CD4-positive, alpha-beta T cell treated with Interleukin-1 beta for 1 hour (primary cell): ENCODE results near the gene DAD1.
"Not testable (repeated sequence)": the region's sequence is repeated elsewhere in the genome, so short reads cannot be mapped to it uniquely, and the experiment has no call there.

ENCODE experiments used
- DNase-seq, 2 donors: peaks; one replicate each; pipeline ENCODE4 v3.0.0-alpha.2; 2020 to 2022

Gene DAD1

DNA sequence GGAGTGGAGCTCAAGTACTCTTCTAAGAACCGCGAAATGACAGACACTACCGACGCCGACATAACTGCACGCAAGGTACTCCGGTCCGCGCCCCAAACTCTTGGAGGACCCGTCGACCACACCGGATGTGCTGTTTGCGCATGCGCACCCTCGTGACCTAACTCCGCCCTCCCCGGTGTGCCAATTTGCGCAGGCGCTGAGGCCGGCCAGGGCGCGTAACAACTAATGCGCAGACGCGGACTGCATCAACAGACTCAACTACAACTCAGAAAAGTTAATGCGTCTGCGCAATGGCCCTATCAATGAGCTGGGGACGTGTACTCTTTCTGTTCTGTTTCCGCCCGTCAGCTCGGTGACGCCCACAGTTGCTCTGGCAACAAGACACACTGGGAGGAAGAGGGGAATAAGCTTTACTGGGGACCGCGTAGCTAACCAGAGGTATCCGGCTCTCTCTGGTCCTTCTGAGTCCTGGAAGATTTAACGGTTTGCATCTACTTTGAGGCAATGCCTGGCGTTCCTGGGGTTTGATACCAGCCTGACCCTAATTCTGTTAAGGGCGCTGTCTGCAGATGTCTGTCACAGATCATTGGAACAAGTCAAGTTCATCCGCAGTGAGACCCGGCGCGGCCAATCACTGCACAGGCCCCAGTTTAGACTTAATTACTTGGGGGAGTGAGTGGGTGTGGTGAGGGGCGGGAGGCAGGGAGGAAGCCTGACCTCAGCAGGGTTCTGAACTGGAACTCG, at the start of gene DAD1:
DAD1 (minus strand) TSS at position 129 of the 744 bp plus-strand sequence; CDS start at position 62, 67 bp downstream.
- peak; percentile 99 to 100 for DNase-seq

DNA sequence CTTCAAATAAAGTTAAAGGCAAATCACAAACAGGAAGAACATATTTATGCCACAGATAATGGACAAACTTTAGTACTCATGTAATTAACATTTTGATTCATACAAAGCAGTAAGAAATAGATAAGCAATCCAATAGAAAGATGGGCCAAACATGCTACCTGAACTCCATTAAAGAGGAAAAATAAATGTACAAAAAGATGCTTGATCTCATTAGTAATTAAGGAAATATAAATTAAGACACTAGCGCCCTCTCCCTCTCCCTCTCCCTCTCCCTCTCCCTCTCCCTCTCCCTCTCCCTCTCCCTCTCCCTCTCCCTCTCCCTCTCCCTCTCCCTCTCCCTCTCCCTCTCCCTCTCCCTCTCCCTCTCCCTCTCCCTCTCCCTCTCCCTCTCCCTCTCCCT, 47.0 kb upstream of the DAD1 start:
- not testable (repeated sequence) for DNase-seq

DNA sequence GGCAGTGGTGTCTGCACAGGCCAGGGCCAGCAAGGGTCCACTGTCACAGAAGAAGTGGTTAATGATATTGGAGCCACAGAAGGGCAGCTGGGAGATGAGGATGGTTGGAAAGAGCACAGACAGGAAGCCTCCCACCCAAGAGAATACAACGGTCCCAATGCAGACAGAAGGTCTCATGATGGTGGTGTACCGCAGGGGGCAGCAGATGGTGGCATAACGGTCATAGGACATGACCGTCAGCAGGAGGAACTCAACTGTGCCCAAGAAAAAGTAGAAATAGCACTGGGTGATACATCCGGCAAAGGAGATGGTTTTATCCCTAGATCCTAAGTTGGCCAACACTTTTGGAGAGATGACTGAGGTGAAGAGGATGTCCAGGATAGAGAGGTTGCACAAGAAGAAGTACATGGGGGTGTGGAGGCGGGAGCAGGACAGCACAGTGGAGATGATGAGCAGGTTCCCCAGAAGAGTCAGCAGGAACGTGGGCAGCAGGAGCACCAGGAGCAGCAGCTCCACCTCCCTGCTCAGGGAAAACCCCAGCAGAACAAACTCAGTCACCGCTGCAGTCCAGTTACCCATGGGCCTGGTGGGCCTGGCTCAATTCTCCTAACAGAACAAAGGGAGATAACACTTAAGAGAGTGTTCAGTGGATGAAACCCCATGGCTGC, 45.3 kb upstream of the DAD1 start:
- DNase-seq: no peak

DNA sequence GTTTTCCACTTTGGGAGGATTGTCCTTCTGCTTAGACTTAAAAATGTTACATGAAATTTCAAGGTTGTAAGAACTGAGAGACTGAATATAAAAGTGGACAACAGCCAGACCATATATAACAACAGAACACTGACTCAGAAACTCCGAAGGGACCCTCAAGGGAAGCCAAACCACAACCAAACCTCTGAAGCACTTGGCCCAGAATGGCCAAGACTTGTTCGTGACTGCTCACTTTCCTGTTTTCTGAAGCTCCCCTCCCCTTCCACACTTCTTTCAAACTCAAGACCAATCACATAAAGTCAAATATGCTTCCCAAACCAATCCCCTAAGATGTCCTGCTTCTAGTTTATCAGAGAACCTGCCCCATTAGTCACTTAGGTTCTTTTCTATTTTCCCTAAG, 41.5 kb upstream of the DAD1 start:
- DNase-seq: no peak

DNA sequence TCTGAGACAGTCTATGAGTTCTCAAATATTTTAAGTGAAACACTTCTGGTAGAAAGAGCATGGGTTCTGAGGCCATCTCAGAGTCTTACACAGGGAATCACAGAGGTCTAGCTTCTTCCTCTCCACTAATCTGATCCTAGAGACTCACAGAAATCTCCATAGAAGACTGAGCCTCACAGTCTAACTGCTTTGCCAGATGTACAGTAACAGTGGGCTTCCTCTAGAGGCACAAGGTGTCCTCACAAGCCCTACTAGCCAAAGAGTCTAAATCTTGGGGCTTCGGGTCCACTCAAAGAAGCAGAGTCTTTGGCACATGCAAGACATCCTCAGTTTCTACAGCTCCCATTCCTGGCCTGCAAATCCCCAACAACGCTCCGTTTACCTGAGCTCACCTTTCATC, 41.0 kb upstream of the DAD1 start:
- no peak for DNase-seq

DNA sequence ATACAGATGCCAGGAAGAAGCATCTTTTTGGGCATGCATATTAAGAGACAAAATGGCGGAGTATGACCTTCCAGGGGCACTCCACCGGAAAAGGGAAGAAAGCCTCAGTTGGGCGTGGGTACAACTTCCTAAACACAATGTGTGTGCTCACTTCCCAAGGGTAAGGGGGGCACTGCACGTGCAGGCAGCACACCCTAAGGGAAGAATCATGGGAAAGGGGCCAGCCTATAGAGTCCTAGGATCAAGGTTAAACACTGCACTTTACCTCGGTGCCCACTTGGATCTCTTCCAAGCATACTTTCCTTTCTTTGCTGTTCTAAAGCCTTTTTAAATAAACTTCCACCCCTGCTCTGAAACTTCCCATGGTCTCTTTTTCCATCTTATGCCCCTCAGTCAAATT, 40.3 kb upstream of the DAD1 start:
- DNase-seq: no peak

DNA sequence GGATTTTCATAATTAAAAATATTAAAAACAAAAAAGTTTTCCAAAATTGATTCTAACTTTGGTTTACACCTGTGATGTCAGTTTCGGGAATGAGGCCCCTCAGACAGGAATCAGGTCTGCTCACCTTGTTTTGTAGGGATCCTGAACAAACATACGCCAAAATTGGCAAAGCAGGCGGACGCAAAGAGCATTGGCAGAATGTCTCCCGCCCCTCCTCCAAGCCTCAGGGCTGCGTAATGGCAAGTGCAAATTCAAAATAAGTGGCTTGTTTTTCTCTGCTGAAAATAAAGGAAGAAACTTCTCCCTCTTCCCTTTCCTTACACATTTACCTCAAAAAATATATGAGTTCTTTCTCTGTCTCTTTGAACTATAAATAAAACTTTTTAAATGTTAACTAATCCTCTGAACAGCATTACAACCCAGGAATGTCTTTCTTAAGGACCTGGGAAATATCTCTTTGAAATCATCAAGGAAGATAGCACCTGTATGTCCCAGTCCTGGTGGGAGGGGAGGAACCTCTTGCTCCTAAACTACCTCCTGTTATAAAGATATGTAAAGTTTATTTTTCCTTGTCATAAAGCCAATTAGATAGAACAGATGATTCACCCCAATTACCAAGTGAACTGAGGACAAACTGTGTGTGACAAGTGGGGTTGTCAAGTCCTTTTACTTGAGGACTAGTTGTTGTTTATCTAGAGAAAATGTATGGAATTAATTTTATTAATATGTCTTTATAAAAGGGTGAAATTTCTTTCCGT, 38.7 kb upstream of the DAD1 start:
- DNase-seq: no peak

DNA sequence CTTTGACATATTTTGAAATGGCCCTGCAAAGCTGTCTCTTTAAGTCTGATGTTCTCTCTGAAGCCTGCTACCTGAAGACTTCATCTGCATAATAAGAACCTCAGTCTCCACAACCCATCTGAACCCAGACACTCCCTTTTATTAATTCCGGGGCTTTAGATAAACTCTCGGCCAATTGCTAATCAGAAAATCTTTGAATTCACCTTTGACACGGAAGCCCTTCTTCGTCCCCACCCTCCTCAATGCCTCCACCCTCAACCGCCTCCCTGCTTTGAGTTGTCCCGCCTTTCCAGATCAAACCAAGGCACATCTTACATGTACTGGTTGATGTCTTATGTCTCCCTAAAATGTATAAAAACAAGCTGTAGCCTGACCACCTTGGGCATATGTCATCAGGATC, 37.6 kb upstream of the DAD1 start:
- no peak for DNase-seq

DNA sequence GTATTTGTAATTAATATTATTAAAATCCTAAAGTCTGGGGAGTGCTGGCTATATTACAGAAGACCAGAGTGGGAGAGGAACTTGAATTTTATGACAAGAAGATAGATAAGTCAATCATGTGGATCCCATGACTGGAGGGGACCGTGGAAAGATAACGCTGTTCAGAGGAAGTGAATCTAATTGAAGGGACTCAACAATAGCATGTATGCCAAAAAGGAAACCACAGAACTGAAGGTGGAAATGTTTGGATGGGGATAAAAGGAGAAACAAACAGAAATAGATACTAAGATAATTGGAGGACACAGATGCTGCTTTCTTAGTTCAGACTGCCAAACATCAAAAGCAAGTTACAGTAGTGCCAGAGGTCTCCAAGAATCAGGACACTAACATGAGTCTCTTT, 34.0 kb upstream of the DAD1 start:
- DNase-seq: no peak

DNA sequence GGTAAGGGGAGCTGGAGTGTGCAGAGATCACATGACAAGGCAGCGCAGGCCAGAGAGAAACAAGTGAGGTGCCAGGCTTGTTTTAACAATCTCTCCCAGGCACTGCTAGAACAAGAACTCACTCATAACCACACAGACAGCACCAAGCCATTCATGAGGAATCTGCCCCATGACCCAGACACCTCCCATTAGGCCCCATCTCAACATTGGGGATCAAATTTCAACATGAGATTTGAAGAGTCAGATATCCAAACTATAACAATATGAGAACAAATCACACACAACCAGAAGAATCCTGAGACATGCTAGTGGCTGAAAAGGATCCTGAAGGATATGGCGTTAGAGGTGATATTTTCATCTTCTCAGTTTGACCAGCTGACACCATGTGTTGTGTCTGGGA, 33.2 kb upstream of the DAD1 start:
- DNase-seq: no peak

DNA sequence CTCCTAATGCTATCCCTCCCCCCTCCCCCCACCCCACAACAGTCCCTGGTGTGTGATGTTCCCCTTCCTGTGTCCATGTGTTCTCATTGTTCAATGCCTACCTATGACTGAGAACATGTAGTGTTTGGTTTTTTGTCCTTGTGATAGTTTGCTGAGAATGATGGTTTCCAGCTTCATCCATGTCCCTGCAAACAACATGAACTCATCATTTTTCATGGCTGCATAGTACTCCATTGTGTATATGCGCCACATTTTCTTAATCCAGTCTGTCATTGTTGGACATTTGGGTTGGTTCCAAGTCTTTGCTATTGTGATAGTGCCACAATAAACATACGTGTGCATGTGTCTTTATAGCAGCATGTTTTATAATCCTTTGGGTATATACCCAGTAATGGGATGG, 26.7 kb upstream of the DAD1 start:
- DNase-seq: not testable (repeated sequence)

DNA sequence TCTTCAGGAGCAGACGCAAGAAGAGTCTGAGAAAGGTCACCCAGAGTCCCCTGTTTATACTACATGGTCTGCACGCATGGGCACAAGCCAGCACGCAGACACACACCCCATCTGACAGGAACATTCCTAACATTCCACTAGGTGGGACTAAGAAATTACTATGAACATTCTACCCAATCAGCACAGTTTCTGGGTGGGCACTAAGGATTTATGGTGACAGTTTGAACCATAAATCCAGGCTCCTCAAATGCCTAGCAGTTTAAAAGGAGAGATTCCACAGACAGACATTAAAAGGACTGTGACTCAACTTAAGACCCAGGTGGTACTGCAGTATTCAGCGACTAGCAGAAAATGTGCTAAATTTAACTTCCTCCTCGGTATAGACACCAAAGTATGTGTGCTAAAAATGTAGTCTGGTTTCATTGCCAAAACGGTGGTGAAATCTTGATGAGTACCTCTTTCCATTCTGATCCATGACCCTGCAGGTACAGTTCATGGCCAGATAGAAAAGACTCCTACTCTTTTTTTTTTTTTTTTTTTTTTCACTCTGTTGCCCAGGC, 25.3 kb upstream of the DAD1 start:
- DNase-seq: no peak

DNA sequence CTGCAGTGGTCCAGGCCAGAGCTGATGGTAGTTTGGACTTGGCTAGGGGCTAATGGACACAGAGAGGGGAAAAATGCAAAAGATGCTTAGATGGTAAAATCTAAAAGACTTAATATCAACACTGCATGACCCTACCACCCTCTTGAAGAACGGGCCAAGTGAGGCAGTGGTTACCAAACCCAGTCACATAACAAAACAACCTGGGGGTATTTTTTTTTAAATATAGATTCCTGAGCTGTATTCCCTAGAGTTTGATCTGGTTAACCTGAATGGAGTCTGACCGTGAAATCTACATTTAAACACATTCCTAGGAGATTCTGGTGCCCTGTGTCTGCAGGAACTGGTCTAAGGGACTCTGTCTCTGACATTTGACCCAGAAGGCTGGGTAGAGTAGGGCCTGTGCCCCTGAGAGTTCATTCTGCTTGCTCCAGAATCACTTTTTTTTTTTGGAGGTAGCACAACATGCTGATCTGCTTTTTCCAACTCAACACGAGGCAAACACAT, 24.8 kb upstream of the DAD1 start:
- no peak for DNase-seq

DNA sequence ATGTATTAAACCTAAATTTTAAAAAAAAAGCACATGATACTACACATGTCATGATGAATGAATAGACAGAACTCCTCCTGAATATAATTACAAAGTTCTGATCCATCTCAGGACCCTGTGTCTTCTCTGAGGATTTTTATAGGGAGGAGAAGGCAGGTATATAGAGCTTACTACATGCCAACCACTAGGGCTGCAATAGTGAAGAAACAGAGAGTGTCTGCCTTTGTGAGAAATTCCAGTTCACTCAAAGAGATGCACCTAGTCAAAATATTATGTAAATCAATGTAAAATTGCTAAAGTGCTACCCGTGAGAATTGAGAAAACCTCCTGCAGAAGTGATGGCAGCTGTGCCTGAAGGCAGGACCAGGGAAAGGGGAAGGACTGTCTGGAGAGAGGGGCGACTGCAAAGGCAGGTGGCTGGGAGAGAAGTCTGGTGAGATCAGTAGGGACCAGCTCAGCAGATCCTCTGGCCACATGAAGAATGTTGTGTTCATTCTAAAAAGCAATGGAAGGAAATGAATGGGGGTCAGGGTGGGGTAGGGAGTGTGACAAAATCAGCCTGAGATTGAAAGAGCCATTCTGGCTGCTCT, 24.2 kb upstream of the DAD1 start:
- no peak for DNase-seq

DNA sequence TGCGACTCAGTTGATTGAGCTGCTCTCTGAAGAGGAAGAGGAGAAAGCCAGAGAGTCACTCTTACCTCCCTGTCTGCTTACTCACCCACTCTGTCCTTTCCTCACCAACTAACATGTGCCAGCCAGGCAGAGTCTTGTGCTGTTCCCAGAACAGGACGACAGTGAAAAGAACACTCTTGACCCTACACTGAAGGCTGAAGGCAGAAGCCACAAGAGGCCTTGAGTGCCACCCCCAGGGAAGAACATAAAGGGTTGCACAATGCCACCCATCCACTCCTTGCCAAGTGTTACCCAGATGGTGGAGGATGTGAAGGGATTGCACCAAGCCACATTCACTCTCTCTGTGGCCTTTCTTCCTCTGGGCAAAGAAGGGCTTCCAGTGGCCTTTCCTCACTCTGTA, 21.9 kb upstream of the DAD1 start:
- no peak for DNase-seq

DNA sequence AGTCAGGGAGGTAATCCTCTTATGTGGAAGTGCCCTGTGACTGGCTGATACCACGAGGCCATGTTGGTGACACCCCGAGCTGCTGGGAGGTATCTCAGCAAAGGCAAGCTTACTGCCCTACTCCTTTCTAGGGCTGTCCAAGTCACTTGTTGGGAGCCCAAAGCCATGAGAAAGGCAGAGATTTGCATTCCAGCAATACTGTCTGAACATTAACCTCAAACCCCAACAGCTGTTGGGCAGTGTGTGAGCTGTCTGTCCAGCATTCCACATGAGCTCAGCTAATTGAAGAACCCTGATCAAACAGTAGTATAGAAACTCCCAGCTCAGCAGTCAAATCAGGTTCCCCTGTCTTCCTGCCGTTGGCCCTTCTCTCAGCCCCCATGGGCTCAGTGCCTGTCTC, 18.3 kb upstream of the DAD1 start:
- no peak for DNase-seq

DNA sequence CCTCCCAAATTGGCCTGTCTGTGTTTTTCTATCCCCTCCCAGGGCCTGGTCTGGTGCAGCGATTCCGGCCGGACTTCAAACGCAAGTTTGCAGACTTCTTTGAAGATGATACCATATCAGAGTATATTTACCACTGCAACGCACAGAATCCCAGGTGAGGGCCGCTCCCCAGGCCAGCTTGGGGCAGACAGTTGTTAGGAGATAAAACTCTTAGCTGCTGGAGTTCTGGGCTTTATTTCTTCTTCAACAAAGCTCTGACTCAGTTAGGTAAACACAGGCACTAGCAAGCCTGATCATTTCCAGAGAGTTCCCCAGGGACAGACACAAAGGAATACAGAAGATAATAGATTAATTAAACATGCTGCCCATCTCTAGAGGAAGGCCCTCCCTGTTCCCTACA, 17.4 kb upstream of the DAD1 start:
- no peak for DNase-seq

DNA sequence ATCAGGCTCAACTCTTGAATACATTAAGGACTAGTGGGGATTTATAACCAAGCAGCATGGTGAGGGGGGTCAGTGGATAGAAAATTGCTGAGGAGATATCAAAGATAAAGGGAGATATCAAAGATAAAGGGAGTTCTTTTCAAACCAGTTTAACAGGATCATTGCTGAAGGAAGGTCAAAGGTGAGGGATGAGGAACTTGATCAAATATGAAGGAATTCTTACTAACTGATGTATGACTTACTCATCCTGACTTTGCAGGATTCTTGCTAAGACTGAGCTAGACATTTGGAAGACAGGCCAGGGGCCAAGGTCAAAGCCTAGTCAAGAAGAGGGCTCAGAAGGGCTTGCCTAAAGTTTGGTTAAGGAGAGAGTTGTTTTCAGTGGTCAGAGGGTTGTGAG, 13.8 kb upstream of the DAD1 start:
- no peak for DNase-seq

DNA sequence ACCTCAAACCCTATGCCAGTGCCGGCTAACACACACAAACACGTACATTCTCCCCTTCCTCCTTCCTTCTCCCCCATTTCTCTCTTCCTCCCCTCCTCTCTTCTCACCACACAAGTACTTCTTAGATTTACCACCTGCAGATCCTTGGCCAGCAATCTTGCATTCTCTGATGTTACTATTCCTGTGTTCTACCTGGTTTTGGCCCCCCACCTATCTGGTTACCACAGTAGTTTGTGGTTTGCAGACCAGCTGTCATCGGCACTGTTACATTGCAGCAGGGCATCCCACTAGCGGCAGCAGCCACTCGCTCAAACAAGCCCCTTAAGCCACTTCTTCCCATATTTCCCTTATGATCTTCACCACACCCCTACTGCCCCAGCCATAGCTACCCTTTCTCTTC, 13.0 kb upstream of the DAD1 start:
- DNase-seq: no peak

DNA sequence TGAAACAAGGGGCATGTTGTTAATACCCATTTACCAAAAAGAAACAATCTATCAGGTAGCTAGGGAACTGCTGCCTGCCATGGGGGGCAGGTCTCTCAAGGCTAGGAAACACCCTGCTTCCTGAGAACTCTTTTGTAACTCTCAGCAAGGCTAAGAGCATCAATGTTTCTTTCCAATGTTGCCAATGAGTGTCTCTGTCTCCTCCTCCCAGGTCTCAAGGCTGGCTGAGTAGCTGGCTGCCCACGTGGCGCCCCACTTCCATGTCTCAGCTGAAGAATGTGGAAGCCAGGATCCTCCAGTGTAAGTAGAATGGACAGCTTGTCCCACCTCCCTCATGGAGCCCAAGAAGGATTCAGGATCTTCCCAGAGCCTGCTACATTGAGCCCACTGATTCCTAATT, 12.4 kb upstream of the DAD1 start:
- no peak for DNase-seq

DNA sequence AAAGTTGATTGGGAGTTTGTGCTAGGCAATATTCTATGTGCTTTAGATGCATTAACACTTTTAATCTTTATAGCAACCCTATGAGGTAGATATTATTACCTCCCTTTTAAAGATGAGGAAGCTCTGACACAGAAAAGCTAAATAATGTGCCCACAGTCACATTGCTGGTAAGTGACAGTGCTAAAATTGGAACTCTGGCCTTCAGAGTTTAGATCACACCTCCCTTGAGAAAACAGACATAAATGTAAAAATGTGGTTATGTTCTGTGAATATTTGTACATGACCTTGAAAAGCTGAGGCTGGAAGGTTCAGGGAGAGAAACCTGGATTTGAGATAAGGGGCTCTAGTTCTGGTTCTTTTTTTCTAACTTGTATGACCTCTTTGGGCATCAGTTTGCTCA, 11.0 kb upstream of the DAD1 start:
- no peak for DNase-seq

DNA sequence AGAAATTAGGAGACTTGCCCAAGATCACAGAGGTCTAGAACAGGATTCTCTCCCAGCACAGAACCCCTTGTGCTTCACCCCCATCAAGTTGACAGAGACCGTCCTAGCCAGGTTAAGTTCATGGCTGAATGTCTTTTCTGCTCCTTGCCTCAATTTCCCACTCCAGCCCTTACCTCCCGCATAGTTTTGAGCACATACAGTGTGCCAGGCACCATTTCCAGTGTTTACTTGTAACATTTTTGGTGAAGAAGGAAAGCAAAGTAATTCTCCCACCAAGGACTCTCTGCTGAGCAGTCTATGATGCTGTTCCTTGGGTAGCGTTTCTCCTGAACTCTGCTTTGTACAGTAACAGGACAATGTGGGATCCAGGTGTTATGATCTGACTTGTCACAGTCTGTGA, 10.3 kb upstream of the DAD1 start:
- no peak for DNase-seq

DNA sequence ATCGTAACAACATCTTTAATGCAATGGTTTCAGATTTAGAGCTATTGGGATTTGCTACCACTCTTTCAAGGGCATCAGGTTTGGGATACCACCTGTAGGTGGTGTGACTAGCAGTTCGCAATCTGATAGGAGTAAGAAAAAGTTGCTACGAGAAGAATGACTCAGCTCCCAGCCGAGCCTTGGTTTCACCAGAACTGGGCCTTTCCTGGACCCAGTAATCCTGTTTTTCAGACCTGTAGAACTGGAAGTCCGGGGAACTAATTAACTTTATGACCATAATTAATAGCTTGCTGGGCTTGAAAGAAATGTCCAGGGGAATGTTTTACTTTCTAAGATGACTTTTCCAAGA, 9.8 kb upstream of the DAD1 start:
- DNase-seq: peak in 1 of 2 donors; percentile 31
